Mesenchymal stem cell (in vitro differentiated cells and primary cell): ENCODE results near the gene KYNU.

Experiments
- DNase-seq: peaks from one replicate; pipeline ENCODE4 v3.0.0-alpha.2; 2013
- H2AFZ ChIP-seq: one replicate; pipeline ENCODE4 v1.6.1; 2013; ENCODE audit warnings: low read depth, mild to moderate bottlenecking, control low read depth, inconsistent platforms, low read length, moderate library complexity
- H2AK5ac ChIP-seq: 2 replicates; pipeline ENCODE4 v1.6.1; 2013; ENCODE audit warnings: low read length, moderate library complexity, mild to moderate bottlenecking, inconsistent platforms; ENCODE audit not compliant: severe bottlenecking
- H2BK120ac ChIP-seq: one replicate; pipeline ENCODE4 v1.6.1; 2013; ENCODE audit warnings: low read depth, mild to moderate bottlenecking, inconsistent platforms, low read length, moderate library complexity
- H2BK12ac ChIP-seq, 2 experiments: one replicate each; pipeline ENCODE4 v1.6.1; 2013; ENCODE audit warnings: inconsistent platforms in 2 of 2, low read length in 2 of 2, mild to moderate bottlenecking in 2 of 2, moderate library complexity in 2 of 2, control low read depth in 1 of 2
- H2BK15ac ChIP-seq: one replicate; pipeline ENCODE4 v1.6.1; 2013; ENCODE audit warnings: mild to moderate bottlenecking, low read depth, inconsistent platforms; ENCODE audit not compliant: poor library complexity, severe bottlenecking
- H2BK5ac ChIP-seq: 2 replicates; pipeline ENCODE4 v1.6.1; 2013; ENCODE audit warnings: low read depth, mild to moderate bottlenecking, low read length, control low read depth, inconsistent platforms; ENCODE audit not compliant: poor library complexity, severe bottlenecking
- H3K14ac ChIP-seq, 2 experiments: one replicate each; pipeline ENCODE4 v1.6.1; 2013; ENCODE audit warnings: inconsistent platforms in 2 of 2, low read length in 2 of 2, control low read depth in 1 of 2, mild to moderate bottlenecking in 1 of 2, moderate library complexity in 1 of 2
- H3K18ac ChIP-seq, 2 experiments: one replicate each; pipeline ENCODE4 v1.6.1; 2013; ENCODE audit warnings: inconsistent platforms in 2 of 2, low read length in 2 of 2, control low read depth in 1 of 2, low read depth in 1 of 2, mild to moderate bottlenecking in 1 of 2
- H3K23ac ChIP-seq, 2 experiments: one replicate each; pipeline ENCODE4 v1.6.1; 2013; ENCODE audit warnings: inconsistent platforms in 2 of 2, low read length in 2 of 2, mild to moderate bottlenecking in 2 of 2, moderate library complexity in 2 of 2, control low read depth in 1 of 2
- H3K27ac ChIP-seq: 2 replicates; pipeline ENCODE4 v1.5.1; 2013; ENCODE audit warnings: mild to moderate bottlenecking, moderate library complexity, low read length, control low read depth, inconsistent platforms; ENCODE audit not compliant: poor library complexity, severe bottlenecking
- H3K27me3 ChIP-seq, 2 experiments: 2 replicates each; pipeline versions ENCODE4 v1.6.1 to v1.7.0; 2013; ENCODE audit warnings: low read length in 2 of 2, mild to moderate bottlenecking in 2 of 2, moderate library complexity in 2 of 2, control low read depth in 1 of 2, inconsistent platforms in 1 of 2; ENCODE audit not compliant: control insufficient read depth in 1 of 2, insufficient read depth in 1 of 2
- H3K36me3 ChIP-seq, 2 experiments: 2 replicates each; pipeline versions ENCODE4 v1.6.1 to v1.7.0; 2013; ENCODE audit warnings: low read length in 2 of 2, control low read depth in 1 of 2, inconsistent platforms in 1 of 2, low read depth in 1 of 2, mild to moderate bottlenecking in 1 of 2; ENCODE audit not compliant: insufficient read depth in 2 of 2, control insufficient read depth in 1 of 2
- H3K4ac ChIP-seq, 2 experiments: one replicate each; pipeline ENCODE4 v1.6.1; 2013; ENCODE audit warnings: inconsistent platforms in 2 of 2, low read length in 2 of 2, mild to moderate bottlenecking in 2 of 2, moderate library complexity in 2 of 2, control low read depth in 1 of 2, low read depth in 1 of 2
- H3K4me1 ChIP-seq: 2 replicates; pipeline ENCODE4 v1.6.1; 2013; ENCODE audit warnings: low read depth, low read length, control low read depth; ENCODE audit not compliant: control insufficient read depth, insufficient read depth
- H3K4me2 ChIP-seq: 2 replicates; pipeline ENCODE4 v1.6.1; 2013; ENCODE audit warnings: low read length, mild to moderate bottlenecking, inconsistent platforms; ENCODE audit not compliant: poor library complexity, severe bottlenecking
- H3K4me3 ChIP-seq, 2 experiments: 2 replicates each; pipeline versions ENCODE4 v1.5.1 to v1.7.0; 2013; ENCODE audit warnings: low read length in 2 of 2, mild to moderate bottlenecking in 2 of 2, control low read depth in 1 of 2, low read depth in 1 of 2; ENCODE audit not compliant: insufficient read depth in 1 of 2
- H3K79me1 ChIP-seq: replicated peaks from 2 replicates; pipeline ENCODE4 v1.6.1; 2013; ENCODE audit warnings: mild to moderate bottlenecking, control low read depth, low read length, inconsistent platforms; ENCODE audit not compliant: poor library complexity, severe bottlenecking
- H3K9ac ChIP-seq: 2 replicates; pipeline ENCODE4 v1.7.0; 2013; ENCODE audit warnings: mild to moderate bottlenecking, low read length, moderate library complexity
- H3K9me3 ChIP-seq: 2 replicates; pipeline ENCODE4 v1.7.0; 2013; ENCODE audit warnings: mild to moderate bottlenecking, low read length; ENCODE audit not compliant: control insufficient read depth
- H4K8ac ChIP-seq: one replicate; pipeline ENCODE4 v1.6.1; 2013; ENCODE audit warnings: inconsistent platforms, mild to moderate bottlenecking, low read length, moderate library complexity
- H4K91ac ChIP-seq: one replicate; pipeline ENCODE4 v1.6.1; 2013; ENCODE audit warnings: mild to moderate bottlenecking, low read length, inconsistent platforms
- WGBS: methylation state at CpG from one replicate; pipeline ENCODE4 v1.1.7; 2013; ENCODE audit warnings: mixed read lengths; 5-methylcytosine and 5-hydroxymethylcytosine counted together

The KYNU gene

GRCh38 chr2:143058851-143059250 lies 181.4 kb downstream of the KYNU start:
- H3K4me3 ChIP-seq, result no peak overlapping the region
- no peak overlapping the region for H3K18ac ChIP-seq
- H2BK5ac ChIP-seq, result no peak overlapping the region
- H2BK15ac ChIP-seq, result no peak overlapping the region
- H3K36me3 ChIP-seq, result no peaks in the 10 kb centered on the region
- no peak overlapping the region for H4K91ac ChIP-seq
- 69% methylated on average over 1 of the region's 1 CpG for WGBS
- no peak overlapping the region for H3K14ac ChIP-seq
- H3K4me2 ChIP-seq, result no peak overlapping the region
- no peak overlapping the region for H4K8ac ChIP-seq
- H3K23ac ChIP-seq, result no peak overlapping the region
- H3K9ac ChIP-seq, result no peak overlapping the region
- peaks cover 4% of the 10 kb centered on the region for H3K9me3 ChIP-seq
- no peak overlapping the region for H2BK120ac ChIP-seq
- H3K27ac ChIP-seq, result no peak overlapping the region
- no peaks in the 10 kb centered on the region for H3K4me1 ChIP-seq
- H3K27me3 ChIP-seq, result no peaks in the 10 kb centered on the region
- no peak for DNase-seq
- H3K4ac ChIP-seq, result no peak overlapping the region
- no peak overlapping the region for H2BK12ac ChIP-seq
- H2AFZ ChIP-seq, result no peak overlapping the region
- no peaks in the 10 kb centered on the region for H3K79me1 ChIP-seq
- H2AK5ac ChIP-seq, result no peak overlapping the region

- H4K91ac ChIP-seq, result no peak overlapping the region
- no peak overlapping the region for H3K14ac ChIP-seq
- H4K8ac ChIP-seq, result no peak overlapping the region
- no peak overlapping the region for H2AK5ac ChIP-seq
- H3K27me3 ChIP-seq, result no peaks in the 10 kb centered on the region
- no peak overlapping the region for H3K27ac ChIP-seq
- no peak overlapping the region for H2BK15ac ChIP-seq
- H2BK5ac ChIP-seq, result no peak overlapping the region
- no peak overlapping the region for H2AFZ ChIP-seq
- H3K4me3 ChIP-seq, result no peak overlapping the region
- H3K9me3 ChIP-seq, result peaks cover 6% of the 10 kb centered on the region
- no peak overlapping the region for H3K23ac ChIP-seq
- no peak overlapping the region for H2BK120ac ChIP-seq
- no peak overlapping the region for H3K4ac ChIP-seq
- H3K9ac ChIP-seq, result no peak overlapping the region
- DNase-seq, result no peak
- no peaks in the 10 kb centered on the region for H3K4me1 ChIP-seq
- no peaks in the 10 kb centered on the region for H3K79me1 ChIP-seq
- no CpG with 5 or more reads among the region's 1 CpG for WGBS
- no peak overlapping the region for H2BK12ac ChIP-seq
- H3K18ac ChIP-seq, result no peak overlapping the region
- H3K4me2 ChIP-seq, result no peak overlapping the region
- no peaks in the 10 kb centered on the region for H3K36me3 ChIP-seq
Measured at GRCh38 chr2:143063612-143064200, 186.2 kb downstream of the KYNU start.

- Histone ChIP-seq H3K18ac (no peak overlapping the region), H3K27ac (no peak overlapping the region), H3K27me3 (no peaks in the 10 kb centered on the region), H3K14ac (no peak overlapping the region), H3K23ac (no peak overlapping the region), H3K4me1 (no peaks in the 10 kb centered on the region), H3K4ac (no peak overlapping the region), H2AFZ (no peak overlapping the region), H2AK5ac (no peak overlapping the region), H3K79me1 (no peaks in the 10 kb centered on the region), H2BK120ac (no peak overlapping the region), H3K4me3 (no peak overlapping the region), H3K9me3 (peaks cover 6% of the 10 kb centered on the region), H3K36me3 (no peaks in the 10 kb centered on the region), H2BK5ac (no peak overlapping the region), H2BK12ac (no peak overlapping the region), H3K4me2 (no peak overlapping the region), H4K8ac (no peak overlapping the region), H2BK15ac (no peak overlapping the region), H3K9ac (no peak overlapping the region), H4K91ac (no peak overlapping the region)
- WGBS, result no CpG with 5 or more reads among the region's 3 CpGs
- DNase-seq, result no peak
Measured at GRCh38 chr2:143068094-143068493, 190.6 kb downstream of the KYNU start.

- WGBS, result 70% methylated on average over 2 of the region's 3 CpGs
- Histone ChIP-seq H3K4me2 (no peak overlapping the region), H3K14ac (no peak overlapping the region), H3K4me1 (no peaks in the 10 kb centered on the region), H3K4ac (no peak overlapping the region), H3K18ac (no peak overlapping the region), H3K27ac (no peak overlapping the region), H4K91ac (no peak overlapping the region), H2BK120ac (no peak overlapping the region), H2BK12ac (no peak overlapping the region), H2BK5ac (no peak overlapping the region), H3K4me3 (no peak overlapping the region), H3K23ac (no peak overlapping the region), H3K27me3 (no peaks in the 10 kb centered on the region), H3K36me3 (no peaks in the 10 kb centered on the region), H2AK5ac (no peak overlapping the region), H2BK15ac (no peak overlapping the region), H4K8ac (no peak overlapping the region), H3K9ac (no peak overlapping the region), H3K79me1 (no peaks in the 10 kb centered on the region), H2AFZ (no peak overlapping the region), H3K9me3 (peaks cover 6% of the 10 kb centered on the region)
- DNase-seq, result no peak
Measured at GRCh38 chr2:143068509-143068908, 191.0 kb downstream of the KYNU start.
